GM18505 (cell line): ENCODE results near the gene CDADC1.
"Not testable (repeated sequence)": the region's sequence is repeated elsewhere in the genome, so short reads cannot be mapped to it uniquely, and the experiment has no call there.

ENCODE experiments used
- ATAC-seq: cut with Tn5 transposase; IDR thresholded peaks from one replicate; pipeline ENCODE4 v1.9.1; 2021; ENCODE audit not compliant: unreplicated experiment
- POLR2A ChIP-seq: IDR thresholded peaks from 4 replicates; pipeline ENCODE4 v1.6.1; 2011; ENCODE audit warnings: borderline replicate concordance; ENCODE audit not compliant: insufficient read depth, insufficient read length; ENCODE audit errors: extremely low read depth

Gene CDADC1

DNA sequence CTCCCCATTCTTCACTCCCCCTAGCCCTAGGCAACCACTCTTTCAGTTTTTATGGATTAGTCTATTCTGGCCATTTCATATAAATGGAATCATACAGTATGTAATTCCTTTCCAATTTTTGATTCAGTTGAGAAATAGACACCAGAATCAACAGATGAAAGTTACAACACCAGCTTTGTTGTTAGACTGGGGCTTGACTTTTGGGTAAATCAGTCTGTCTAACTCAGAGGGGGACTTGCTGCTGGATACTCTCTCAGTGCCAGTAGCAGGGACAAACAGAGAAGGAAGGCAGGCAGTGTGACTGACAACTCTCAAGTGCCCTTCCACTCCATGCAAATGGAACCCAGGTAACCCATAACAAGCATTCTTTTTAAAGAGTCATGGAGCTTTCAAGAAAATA, 40.7 kb downstream of the CDADC1 start:
- no peak for TF ChIP-seq POLR2A
- ATAC-seq = no peak

- no peak for TF ChIP-seq POLR2A
- no peak for ATAC-seq
These were observed 45.2 kb downstream of the CDADC1 start for GRCh38 chr13:49292742-49293486.

- ATAC-seq = not testable (repeated sequence)
These were observed 47.0 kb downstream of the CDADC1 start for GRCh38 chr13:49294723-49295122.

- TF ChIP-seq POLR2A = no peak
- no peak for ATAC-seq
These were observed 47.5 kb downstream of the CDADC1 start for GRCh38 chr13:49295244-49295643.

DNA sequence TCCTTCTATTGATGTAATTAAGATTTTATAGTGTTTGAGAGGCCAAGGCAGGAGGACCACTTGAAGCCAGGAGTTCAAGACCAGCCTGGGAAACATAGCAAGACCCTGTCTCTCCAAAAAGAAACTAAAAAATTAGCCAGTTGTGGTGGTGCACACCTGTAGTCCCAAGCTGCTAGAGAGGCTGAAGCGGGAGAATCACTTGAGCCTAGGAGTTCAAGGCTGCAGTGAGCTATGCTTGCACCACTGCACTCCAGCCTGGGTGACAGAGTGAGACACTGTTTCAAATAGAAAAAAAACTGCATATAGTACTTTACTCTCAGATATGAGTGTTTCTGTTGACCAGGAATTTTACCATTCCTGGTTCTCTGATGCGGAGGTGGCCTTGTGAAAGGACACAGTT, 48.9 kb downstream of the CDADC1 start:
- no peak for ATAC-seq
- TF ChIP-seq POLR2A = no peak

DNA sequence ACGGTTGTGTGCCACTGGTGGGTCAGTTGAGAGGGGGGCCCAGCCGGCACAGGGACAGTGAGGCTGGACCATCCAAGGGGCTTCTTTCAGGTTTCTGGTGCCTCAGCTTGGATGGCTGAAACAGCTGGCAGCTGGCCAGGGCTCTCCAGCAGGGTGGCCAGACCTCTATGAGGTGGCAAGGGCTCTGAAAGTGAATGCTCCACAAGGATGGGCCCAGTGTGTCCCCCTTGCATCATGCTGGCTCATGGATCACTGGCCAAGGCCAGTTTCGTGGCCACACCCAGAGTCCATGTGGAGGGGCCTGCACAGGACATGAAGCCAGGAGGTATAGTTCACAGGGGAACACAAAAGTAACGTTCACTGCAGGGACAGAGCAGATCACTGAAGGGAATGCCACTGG, 49.6 kb downstream of the CDADC1 start:
- no peak for ATAC-seq
- no peak for TF ChIP-seq POLR2A

GRCh38 chr13:49298416-49298815, 50.7 kb downstream of the CDADC1 start:
- ATAC-seq = no peak
- TF ChIP-seq POLR2A = no peak

- no peak for ATAC-seq
- TF ChIP-seq POLR2A = no peak
These were observed 51.3 kb downstream of the CDADC1 start for GRCh38 chr13:49298903-49299605.

DNA sequence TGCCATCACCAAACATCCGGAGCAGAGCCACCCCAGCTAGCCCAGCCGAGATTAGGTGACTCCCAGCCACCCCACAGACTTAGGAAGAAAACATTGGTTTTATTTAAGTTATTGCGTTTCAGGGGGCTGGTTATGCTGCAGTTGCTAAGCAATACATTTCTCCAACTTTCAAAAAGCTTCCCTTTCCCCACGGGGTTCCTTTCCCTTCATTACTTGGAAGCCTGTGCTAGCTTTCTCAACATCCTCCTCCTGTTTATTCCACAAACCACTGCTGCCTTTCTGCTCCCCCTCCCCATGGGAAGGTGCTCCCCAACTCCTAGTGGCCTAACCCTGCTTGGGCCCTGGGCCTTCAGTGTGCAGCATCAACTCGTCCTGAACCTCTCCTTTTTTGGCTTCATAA, 52.6 kb downstream of the CDADC1 start:
- TF ChIP-seq POLR2A = no peak
- ATAC-seq = no peak

DNA sequence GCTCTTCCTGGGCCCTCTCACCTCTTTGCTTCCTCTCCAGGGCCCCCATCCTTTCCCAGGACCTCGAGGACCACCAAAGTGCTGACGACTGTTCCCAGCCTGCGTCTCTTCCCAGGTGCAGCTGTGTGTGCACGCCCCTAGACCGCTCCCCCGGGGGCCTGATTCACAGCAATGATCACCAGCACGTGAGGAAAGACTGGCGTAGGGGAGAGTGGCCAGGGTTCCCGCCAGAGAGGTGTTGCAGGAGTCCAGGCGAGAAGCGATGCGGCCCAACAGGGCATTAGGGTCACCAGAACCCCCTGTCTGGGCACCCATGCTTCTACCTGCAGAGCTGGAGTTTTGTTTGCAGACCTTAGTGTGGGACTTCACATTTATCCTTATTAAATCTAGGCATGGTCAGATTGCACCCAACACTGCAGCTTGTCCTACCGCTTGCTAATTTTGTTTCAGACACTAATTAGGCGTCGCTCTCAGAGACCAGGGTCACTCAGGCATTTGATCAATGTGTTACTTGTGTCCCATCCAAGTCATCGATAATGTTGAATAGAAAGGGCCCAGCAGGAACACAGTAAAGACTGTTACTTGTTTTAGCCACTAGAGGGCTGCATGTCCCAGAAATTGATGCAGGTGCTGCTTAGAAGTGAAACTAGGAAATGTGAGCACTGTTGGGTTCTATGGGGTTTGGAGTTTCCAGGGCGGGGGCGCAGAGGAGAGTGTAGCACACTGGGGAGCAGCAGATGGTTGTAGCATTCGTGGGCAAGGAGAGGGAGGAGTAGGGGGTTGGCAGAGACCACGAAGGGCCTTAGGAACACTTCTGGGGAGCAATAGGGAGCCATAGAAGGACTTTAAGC, 53.2 kb downstream of the CDADC1 start:
- peak; percentile 78 for ATAC-seq
- peak; percentile 21 for TF ChIP-seq POLR2A

GRCh38 chr13:49302222-49302621, 54.5 kb downstream of the CDADC1 start:
- ATAC-seq = no peak
- no peak for TF ChIP-seq POLR2A

DNA sequence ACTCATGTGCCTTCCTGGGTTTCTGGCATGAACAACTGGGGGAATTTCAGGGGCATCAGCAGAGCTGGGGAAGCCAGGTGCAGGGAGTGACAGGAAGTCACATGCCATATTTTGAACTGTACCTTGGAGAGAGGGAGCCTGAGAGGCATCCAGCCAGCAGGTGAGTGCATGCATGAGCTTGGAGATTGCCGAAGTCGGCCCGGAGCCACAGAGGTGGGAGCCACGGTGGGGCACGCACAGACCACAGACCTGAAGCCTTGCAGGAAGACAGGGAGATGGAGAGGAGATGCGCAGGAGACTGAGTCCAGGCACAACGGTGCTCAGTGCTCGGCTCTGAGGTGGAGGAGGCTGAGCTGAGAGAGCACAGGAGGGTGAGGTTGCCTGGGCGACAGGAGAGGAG, 55.1 kb downstream of the CDADC1 start:
- TF ChIP-seq POLR2A = no peak
- ATAC-seq = no peak

DNA sequence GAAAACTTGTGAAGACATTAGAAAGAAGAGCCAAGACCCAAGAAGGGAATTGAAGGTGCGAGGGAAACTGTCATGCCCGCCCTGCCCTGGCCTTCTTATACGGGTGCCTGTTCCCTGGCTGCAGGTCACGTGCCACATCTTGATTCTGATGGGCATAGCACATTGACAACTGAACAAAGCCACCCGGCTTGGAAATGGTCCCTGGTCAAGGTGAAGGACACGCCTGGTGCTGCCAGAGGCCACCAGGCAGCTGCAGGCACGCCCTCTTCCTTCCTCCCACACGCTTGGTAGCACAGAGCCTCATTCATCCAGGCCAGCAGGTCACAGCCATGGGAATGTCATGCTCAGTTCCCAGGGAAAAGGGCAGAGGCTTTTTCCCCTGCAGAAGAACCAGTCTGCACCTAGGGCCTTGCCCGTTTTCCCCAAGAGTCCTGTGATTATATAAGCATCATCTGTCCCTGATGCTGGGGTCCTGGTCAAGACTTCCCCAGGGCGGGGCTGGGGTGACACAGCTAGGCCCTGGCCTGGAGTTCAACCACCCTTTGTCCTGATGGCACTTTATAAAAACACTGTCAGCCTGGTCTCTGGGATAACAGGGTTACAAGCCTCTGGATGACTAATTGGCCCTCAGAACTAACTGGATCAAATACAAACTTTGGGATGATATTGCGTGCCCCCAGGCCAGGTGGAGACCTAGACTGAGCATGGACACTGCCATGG, 56.0 kb downstream of the CDADC1 start:
- no peak for TF ChIP-seq POLR2A
- ATAC-seq = no peak
